HG03045 (cell line): ENCODE data around the gene C16orf54.
"Not testable (repeated sequence)": the region's sequence is repeated elsewhere in the genome, so short reads cannot be mapped to it uniquely, and the experiment has no call there.

ENCODE experiments used
- ATAC-seq: cut with Tn5 transposase; IDR thresholded peaks from one replicate; pipeline ENCODE4 v1.9.1; 2021; ENCODE audit warnings: mild to moderate bottlenecking, moderate library complexity; ENCODE audit not compliant: unreplicated experiment

C16orf54 gene

GRCh38 chr16:29742683-29743275, 3.0 kb downstream of the C16orf54 start:
- no peak for ATAC-seq

- ATAC-seq: not testable (repeated sequence)
These were observed 5.2 kb downstream of the C16orf54 start for GRCh38 chr16:29740630-29741015.

DNA sequence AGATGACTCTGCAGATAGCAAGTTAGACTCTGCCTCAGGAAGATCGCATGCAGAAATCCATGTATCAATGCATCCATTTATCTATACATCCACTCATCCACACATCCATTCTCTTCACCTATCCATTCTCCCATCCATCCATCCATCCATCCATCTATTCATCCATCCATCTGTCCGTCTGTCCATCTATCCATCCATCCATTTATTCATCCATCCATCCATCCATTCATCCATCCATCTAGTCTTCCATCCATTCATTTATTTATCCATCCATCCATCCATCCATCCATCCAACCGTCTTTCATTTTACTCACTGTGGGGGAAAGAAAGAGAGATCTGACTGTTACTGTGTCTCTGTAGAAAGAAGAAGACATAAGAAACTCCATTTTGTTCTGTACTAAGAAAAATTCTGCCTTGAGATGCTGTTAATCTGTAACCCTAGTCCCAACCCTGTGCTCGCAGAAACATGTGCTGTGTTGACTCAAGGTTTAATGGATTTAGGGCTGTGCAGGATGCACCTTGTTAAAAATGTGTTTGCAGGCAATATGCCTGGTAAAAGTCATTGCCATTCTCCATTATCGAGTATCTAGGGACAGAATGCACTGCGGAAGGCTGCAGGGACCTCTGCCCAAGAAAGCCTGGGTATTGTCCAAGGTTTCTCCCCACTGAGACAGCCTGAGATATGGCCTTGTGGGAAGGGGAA, 5.7 kb downstream of the C16orf54 start:
- ATAC-seq: not testable (repeated sequence)

GRCh38 chr16:29738514-29738913, 7.3 kb downstream of the C16orf54 start:
- ATAC-seq: no peak

- ATAC-seq: no peak
These were observed 8.1 kb downstream of the C16orf54 start for GRCh38 chr16:29737713-29738112.

DNA sequence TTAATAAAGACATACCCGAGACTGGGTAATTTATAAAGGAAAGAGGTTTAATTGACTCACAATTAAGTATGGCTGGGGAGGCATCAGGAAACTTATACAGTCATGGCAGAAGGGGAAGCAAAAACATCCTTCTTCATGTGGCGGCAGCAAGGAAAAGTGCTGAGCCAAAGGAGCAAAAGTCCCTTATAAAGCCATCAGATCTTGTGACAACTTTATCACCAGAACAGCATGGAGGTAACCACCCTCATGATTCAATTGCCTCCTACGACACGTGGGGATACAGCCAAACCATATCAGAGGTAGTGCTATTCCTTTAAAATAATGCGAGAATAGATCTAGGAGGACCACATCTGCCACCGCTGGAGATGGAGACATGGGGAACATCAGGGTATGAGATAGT, 9.0 kb downstream of the C16orf54 start:
- no peak for ATAC-seq

DNA sequence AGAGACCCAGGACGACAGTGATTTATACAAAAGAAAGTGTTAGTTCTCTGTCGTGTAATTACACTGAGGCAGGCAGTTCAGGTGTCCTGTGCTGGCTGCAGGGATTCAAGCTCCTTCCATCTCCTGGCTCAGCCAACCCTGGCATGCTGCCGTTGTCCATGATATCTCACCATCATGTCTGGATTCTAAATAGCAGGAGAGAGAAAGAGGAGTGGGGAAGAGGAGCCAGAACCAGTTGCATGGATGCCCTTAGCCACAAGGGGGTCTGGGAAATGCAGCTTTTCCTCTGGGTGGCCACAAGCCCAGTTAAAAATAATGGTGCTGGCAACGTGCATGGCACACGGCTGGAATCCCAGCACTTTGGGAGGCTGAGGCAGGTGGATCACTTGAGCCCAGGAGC, 9.7 kb downstream of the C16orf54 start:
- ATAC-seq: no peak

DNA sequence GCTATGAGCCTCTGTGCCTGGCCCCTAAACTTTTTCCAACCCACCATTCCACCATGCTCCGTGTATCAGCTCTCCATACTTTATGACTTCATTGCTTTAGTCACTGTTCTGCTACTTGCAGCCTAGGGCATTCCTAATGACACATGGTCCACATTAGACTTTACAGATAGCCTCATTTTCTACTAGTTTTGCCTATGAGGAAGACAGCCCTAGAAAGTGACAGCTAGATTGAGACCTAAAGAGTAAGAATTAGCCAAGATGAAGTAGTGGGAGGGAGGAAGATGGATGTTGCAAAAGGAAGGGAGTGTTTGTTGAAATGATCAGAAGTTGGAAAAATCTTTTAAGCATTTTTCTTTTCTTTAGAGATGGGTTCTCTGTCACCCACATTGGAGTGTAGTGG, 11.0 kb downstream of the C16orf54 start:
- no peak for ATAC-seq

DNA sequence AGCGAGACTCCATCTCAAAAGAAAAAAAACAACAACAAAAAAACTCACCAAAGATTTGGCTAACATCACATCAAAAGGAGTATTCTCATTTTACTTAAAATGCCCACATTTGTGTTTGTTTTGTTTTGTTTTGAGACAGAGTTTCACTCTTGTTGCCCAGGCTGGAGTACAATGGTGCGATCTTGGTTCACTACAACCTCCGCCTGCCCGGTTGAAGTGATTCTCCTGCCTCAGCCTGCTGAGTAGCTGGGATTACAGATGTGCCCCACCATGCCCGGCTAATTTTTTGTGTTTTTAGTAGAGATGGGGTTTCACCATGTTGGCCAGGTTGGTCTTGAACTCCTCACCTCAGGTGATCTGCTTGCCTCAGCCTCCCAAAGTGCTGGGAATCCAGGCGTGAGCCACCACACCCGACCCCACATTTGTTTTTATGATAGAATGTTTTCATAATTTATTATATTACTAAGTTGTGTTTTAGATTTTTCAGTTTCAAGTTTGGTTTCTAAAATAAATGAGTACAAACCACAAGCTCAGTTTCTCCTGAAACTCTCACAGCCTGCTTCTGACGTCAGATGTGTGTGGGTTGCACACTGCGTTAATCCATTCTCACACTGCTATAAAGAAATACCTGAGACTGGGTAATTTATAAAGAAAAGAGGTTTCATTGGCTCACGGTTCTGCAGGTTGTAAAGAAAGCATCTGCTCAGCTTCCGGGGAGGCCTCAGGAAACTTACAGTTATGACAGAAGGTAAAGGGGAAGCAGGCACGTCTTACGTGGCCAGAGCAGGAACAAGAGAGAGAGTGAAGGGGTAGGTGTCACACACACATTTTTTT, 13.8 kb downstream of the C16orf54 start:
- ATAC-seq: peak; percentile 65

GRCh38 chr16:29730649-29731048, 15.1 kb downstream of the C16orf54 start:
- no peak for ATAC-seq

DNA sequence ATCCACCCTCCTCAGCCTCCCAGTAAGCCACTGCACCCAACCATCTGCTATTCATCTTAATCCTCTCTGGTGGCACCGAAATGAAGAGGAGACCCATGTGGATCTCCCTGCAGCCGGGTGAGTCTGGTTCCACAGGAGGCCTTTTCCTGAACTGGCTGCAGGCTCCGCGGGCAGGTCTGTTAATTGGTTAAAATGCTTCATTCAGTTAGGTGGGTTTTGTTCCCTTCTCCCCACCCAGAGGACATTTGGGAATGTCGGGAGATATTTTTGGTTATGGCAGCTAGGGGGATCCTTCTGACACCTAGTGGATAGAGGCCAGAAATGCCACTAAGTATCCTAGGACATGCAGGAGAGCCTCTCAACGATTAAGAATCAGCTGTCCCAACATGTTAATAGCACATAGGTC, 16.7 kb downstream of the C16orf54 start:
- ATAC-seq: no peak

- no peak for ATAC-seq
These were observed 18.3 kb downstream of the C16orf54 start for GRCh38 chr16:29727452-29727851.

GRCh38 chr16:29726845-29727377, 18.9 kb downstream of the C16orf54 start:
- no peak for ATAC-seq

GRCh38 chr16:29721167-29721879, 24.5 kb downstream of the C16orf54 start:
- not testable (repeated sequence) for ATAC-seq

- no peak for ATAC-seq
These were observed 25.1 kb downstream of the C16orf54 start for GRCh38 chr16:29720703-29721102.

DNA sequence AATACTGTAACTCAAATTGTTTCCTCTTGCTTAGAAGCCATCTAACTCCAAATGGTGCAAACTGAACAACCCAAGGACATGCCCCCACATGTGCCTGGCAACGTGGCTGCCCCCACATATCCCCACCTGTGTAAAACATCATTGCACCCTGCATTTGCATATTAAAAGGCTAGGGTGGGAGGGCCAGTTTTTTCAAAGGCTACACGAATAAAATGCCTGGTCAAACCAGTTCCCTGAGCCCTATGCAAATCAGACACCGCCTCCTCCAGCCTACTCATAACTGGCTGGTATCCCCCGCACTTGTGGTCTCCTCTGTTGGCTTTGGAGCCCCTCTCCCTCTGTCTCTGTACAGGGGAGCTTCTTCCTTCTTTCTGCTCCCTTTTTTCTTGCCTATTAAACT, 26.7 kb downstream of the C16orf54 start:
- no peak for ATAC-seq

DNA sequence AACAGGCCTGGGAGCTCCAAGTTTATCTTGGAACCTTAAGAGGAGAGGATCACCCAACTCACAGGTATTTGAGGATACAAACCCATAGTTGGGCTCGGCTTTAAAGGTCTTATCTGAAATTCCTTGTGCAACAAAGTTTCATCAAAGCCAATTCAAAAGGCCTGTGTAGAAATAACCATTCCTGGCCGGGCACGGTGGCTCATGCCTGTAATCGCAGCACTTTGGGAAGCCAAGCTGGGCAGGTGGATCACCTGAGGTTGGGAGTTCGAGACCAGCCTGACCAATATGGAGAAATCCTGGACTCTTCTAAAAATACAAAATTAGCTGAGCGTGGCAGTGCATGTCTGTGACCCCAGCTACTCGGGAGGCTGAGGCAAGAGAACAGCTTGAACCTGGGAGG, 28.7 kb downstream of the C16orf54 start:
- no peak for ATAC-seq

DNA sequence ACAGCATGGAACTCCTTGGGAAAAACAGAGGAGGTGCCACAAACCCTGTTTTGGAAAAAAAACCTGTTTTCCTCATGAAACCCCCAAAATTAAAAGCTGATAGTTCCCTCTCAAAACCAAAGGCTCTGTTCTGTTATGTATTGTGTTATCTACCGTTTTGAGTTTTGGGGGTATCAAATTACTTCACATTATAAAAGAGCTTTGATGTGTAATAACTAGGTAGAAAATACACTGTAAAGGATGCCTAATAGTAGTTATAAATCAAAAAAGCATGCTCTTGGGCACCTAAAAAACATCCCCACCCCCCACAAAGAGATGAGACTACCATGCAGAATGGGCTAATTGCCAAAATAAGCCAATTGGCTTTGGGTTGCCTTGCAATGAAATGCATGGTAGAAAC, 30.8 kb downstream of the C16orf54 start:
- ATAC-seq: no peak

DNA sequence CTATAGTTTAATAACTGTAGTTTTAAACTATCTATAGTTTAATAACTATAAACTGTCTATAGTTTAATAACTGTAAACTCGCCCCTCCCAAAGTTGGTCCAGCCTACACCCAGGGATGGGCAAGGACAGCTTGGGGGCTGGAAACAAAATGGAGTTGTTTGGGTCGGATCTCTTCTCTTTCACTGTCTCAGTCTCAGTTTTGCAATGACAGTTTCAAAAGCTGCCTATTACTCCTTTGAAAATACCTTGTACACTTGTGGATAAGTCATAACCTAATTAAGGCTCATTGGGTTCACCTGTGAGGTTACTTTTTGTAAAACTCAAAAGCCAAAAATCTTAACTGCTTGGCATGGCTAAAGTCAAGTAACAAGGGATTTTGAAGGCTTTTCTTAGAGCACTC, 31.4 kb downstream of the C16orf54 start:
- no peak for ATAC-seq

- ATAC-seq: no peak
These were observed 33.0 kb downstream of the C16orf54 start for GRCh38 chr16:29712809-29713208.
